Activated naive CD8-positive, alpha-beta T cell treated with anti-CD3 and anti-CD28 coated beads, Interleukin-2, amount 50 U/mL, for 24 hours (primary cell): ENCODE data around the gene XRN2.

Experiments used
- ATAC-seq: fragments of 150-1000 bp; cut with Tn5 transposase; one replicate; pipeline ENCODE4 v1.10.0; 2021
- DNase-seq: peaks from one replicate; pipeline ENCODE4 v3.0.0; 2021
- H3K27ac Mint-ChIP-seq: one replicate; pipeline ENCODE4 v1.8.0; 2021; ENCODE audit warnings: mild to moderate bottlenecking, mixed read lengths
- H3K27me3 Mint-ChIP-seq: one replicate; pipeline ENCODE4 v1.8.0; 2021; ENCODE audit warnings: mixed read lengths
- H3K36me3 Mint-ChIP-seq: one replicate; pipeline ENCODE4 v1.8.0; 2021; ENCODE audit warnings: low read depth, mixed read lengths
- H3K4me1 Mint-ChIP-seq: one replicate; pipeline ENCODE4 v1.8.0; 2021; ENCODE audit warnings: mixed read lengths
- H3K4me3 Mint-ChIP-seq: one replicate; pipeline ENCODE4 v1.8.0; 2021; ENCODE audit warnings: mild to moderate bottlenecking, moderate library complexity, mixed read lengths
- H3K9me3 Mint-ChIP-seq: one replicate; pipeline ENCODE4 v1.8.0; 2021; ENCODE audit warnings: mixed read lengths

XRN2 gene

GRCh38 chr20:21303061-21303871 is at the start of gene XRN2:
XRN2 (plus strand) TSS chr20:21303331; CDS start chr20:21303399, 68 bp downstream.
- peak within 1 kb of the TSS; percentile 99 for H3K27ac Mint-ChIP-seq
- peak; percentile 98 for DNase-seq
- peaks cover 3% of the 10 kb centered on the region for H3K9me3 Mint-ChIP-seq
- H3K4me3 Mint-ChIP-seq = peak within 1 kb of the TSS; percentile 98
- peaks cover 21% of the 10 kb centered on the region for H3K36me3 Mint-ChIP-seq
- H3K4me1 Mint-ChIP-seq = peaks cover 44% of the 10 kb centered on the region
- peak; percentile 89 for ATAC-seq
- no peaks in the 10 kb centered on the region for H3K27me3 Mint-ChIP-seq

GRCh38 chr20:21257192-21257591 is 45.9 kb upstream of the XRN2 start:
- Mint-ChIP-seq H3K27ac (no peak overlapping the region), H3K27me3 (peaks cover 2% of the 10 kb centered on the region), H3K4me1 (peaks cover 6% of the 10 kb centered on the region), H3K4me3 (no peak overlapping the region), H3K36me3 (no peaks in the 10 kb centered on the region), H3K9me3 (no peaks in the 10 kb centered on the region)
- ATAC-seq = no peak
- no peak for DNase-seq

- no peak for DNase-seq
- no peak for ATAC-seq
- peaks cover under 1% of the 10 kb centered on the region for H3K4me1 Mint-ChIP-seq
- no peak overlapping the region for H3K4me3 Mint-ChIP-seq
- no peaks in the 10 kb centered on the region for H3K9me3 Mint-ChIP-seq
- H3K27ac Mint-ChIP-seq = no peak overlapping the region
- H3K27me3 Mint-ChIP-seq = peaks cover 5% of the 10 kb centered on the region
- H3K36me3 Mint-ChIP-seq = no peaks in the 10 kb centered on the region
These were observed 44.7 kb upstream of the XRN2 start for GRCh38 chr20:21258411-21258810.

- no peak overlapping the region for H3K4me3 Mint-ChIP-seq
- ATAC-seq = no peak
- no peaks in the 10 kb centered on the region for H3K9me3 Mint-ChIP-seq
- no peak overlapping the region for H3K27ac Mint-ChIP-seq
- no peaks in the 10 kb centered on the region for H3K4me1 Mint-ChIP-seq
- H3K36me3 Mint-ChIP-seq = no peaks in the 10 kb centered on the region
- no peak for DNase-seq
- peaks cover 6% of the 10 kb centered on the region for H3K27me3 Mint-ChIP-seq
These were observed 43.8 kb upstream of the XRN2 start for GRCh38 chr20:21259346-21259745.

- Mint-ChIP-seq H3K36me3 (no peaks in the 10 kb centered on the region), H3K27me3 (peaks cover 7% of the 10 kb centered on the region), H3K4me3 (no peak overlapping the region), H3K9me3 (no peaks in the 10 kb centered on the region), H3K27ac (no peak overlapping the region), H3K4me1 (no peaks in the 10 kb centered on the region)
- no peak for ATAC-seq
- no peak for DNase-seq
These were observed 40.3 kb upstream of the XRN2 start for GRCh38 chr20:21262812-21263211.

- no peaks in the 10 kb centered on the region for H3K9me3 Mint-ChIP-seq
- H3K27me3 Mint-ChIP-seq = peaks cover 7% of the 10 kb centered on the region
- no peak overlapping the region for H3K27ac Mint-ChIP-seq
- DNase-seq (no peak), ATAC-seq (no peak)
- H3K4me3 Mint-ChIP-seq = no peak overlapping the region
- H3K36me3 Mint-ChIP-seq = no peaks in the 10 kb centered on the region
- H3K4me1 Mint-ChIP-seq = no peaks in the 10 kb centered on the region
These were observed 37.6 kb upstream of the XRN2 start for GRCh38 chr20:21265261-21266190.

GRCh38 chr20:21266191-21266536 is 37.0 kb upstream of the XRN2 start:
- no peaks in the 10 kb centered on the region for H3K4me1 Mint-ChIP-seq
- H3K27ac Mint-ChIP-seq = no peak overlapping the region
- no peaks in the 10 kb centered on the region for H3K36me3 Mint-ChIP-seq
- ATAC-seq (no peak), DNase-seq (no peak)
- H3K27me3 Mint-ChIP-seq = peaks cover 7% of the 10 kb centered on the region
- no peaks in the 10 kb centered on the region for H3K9me3 Mint-ChIP-seq
- H3K4me3 Mint-ChIP-seq = no peak overlapping the region

GRCh38 chr20:21269772-21270171 is 33.4 kb upstream of the XRN2 start:
- no peaks in the 10 kb centered on the region for H3K36me3 Mint-ChIP-seq
- H3K27me3 Mint-ChIP-seq = peaks cover 12% of the 10 kb centered on the region
- no peak overlapping the region for H3K27ac Mint-ChIP-seq
- H3K9me3 Mint-ChIP-seq = no peaks in the 10 kb centered on the region
- DNase-seq = no peak
- no peak overlapping the region for H3K4me3 Mint-ChIP-seq
- H3K4me1 Mint-ChIP-seq = no peaks in the 10 kb centered on the region
- ATAC-seq = no peak

- Mint-ChIP-seq H3K36me3 (no peaks in the 10 kb centered on the region), H3K4me3 (no peak overlapping the region), H3K9me3 (no peaks in the 10 kb centered on the region), H3K27ac (no peak overlapping the region), H3K4me1 (no peaks in the 10 kb centered on the region), H3K27me3 (peaks cover 12% of the 10 kb centered on the region)
- ATAC-seq (no peak), DNase-seq (no peak)
These were observed 32.3 kb upstream of the XRN2 start for GRCh38 chr20:21270806-21271205.

GRCh38 chr20:21272279-21272678 is 30.9 kb upstream of the XRN2 start:
- Mint-ChIP-seq H3K27ac (no peak overlapping the region), H3K9me3 (no peaks in the 10 kb centered on the region), H3K27me3 (peaks cover 12% of the 10 kb centered on the region), H3K36me3 (no peaks in the 10 kb centered on the region), H3K4me3 (no peak overlapping the region), H3K4me1 (no peaks in the 10 kb centered on the region)
- DNase-seq = no peak
- ATAC-seq = no peak

GRCh38 chr20:21272679-21273078 is 30.5 kb upstream of the XRN2 start:
- no peak overlapping the region for H3K27ac Mint-ChIP-seq

GRCh38 chr20:21273755-21274386 is 29.3 kb upstream of the XRN2 start:
- DNase-seq = no peak
- H3K9me3 Mint-ChIP-seq = no peaks in the 10 kb centered on the region
- peaks cover 5% of the 10 kb centered on the region for H3K4me1 Mint-ChIP-seq
- peaks cover 21% of the 10 kb centered on the region for H3K27me3 Mint-ChIP-seq
- ATAC-seq = no peak
- H3K36me3 Mint-ChIP-seq = no peaks in the 10 kb centered on the region
- no peak overlapping the region for H3K4me3 Mint-ChIP-seq
- no peak overlapping the region for H3K27ac Mint-ChIP-seq

More at GRCh38 chr20:21272679-21273078, 30.5 kb upstream of the XRN2 start:
- no peak overlapping the region for H3K4me3 Mint-ChIP-seq
- DNase-seq (no peak), ATAC-seq (no peak)
- H3K27me3 Mint-ChIP-seq = peaks cover 12% of the 10 kb centered on the region
- H3K4me1 Mint-ChIP-seq = no peaks in the 10 kb centered on the region
- no peaks in the 10 kb centered on the region for H3K36me3 Mint-ChIP-seq
- H3K9me3 Mint-ChIP-seq = no peaks in the 10 kb centered on the region

GRCh38 chr20:21278829-21279228 is 24.3 kb upstream of the XRN2 start:
- peaks cover 4% of the 10 kb centered on the region for H3K9me3 Mint-ChIP-seq
- ATAC-seq (peak; percentile 66), DNase-seq (no peak)
- H3K27me3 Mint-ChIP-seq = peaks cover 33% of the 10 kb centered on the region
- H3K36me3 Mint-ChIP-seq = no peaks in the 10 kb centered on the region
- peak overlapping the region; percentile 17 for H3K27ac Mint-ChIP-seq
- H3K4me1 Mint-ChIP-seq = peaks cover 15% of the 10 kb centered on the region
- no peak overlapping the region for H3K4me3 Mint-ChIP-seq

GRCh38 chr20:21279706-21280521 is 23.2 kb upstream of the XRN2 start:
- no peak for DNase-seq

More at GRCh38 chr20:21279706-21280521, 23.2 kb upstream of the XRN2 start:
- peaks cover 15% of the 10 kb centered on the region for H3K4me1 Mint-ChIP-seq
- H3K4me3 Mint-ChIP-seq = no peak overlapping the region
- H3K27ac Mint-ChIP-seq = no peak overlapping the region
- peak; percentile 25 for ATAC-seq
- H3K27me3 Mint-ChIP-seq = peaks cover 35% of the 10 kb centered on the region
- no peaks in the 10 kb centered on the region for H3K36me3 Mint-ChIP-seq
- H3K9me3 Mint-ChIP-seq = peaks cover 4% of the 10 kb centered on the region
